GM18858 (cell line): ENCODE results near the gene NUP35.

ENCODE experiments used
- ATAC-seq: cut with Tn5 transposase; IDR thresholded peaks from one replicate; pipeline ENCODE4 v1.9.1; 2021; ENCODE audit not compliant: unreplicated experiment

The NUP35 gene

DNA sequence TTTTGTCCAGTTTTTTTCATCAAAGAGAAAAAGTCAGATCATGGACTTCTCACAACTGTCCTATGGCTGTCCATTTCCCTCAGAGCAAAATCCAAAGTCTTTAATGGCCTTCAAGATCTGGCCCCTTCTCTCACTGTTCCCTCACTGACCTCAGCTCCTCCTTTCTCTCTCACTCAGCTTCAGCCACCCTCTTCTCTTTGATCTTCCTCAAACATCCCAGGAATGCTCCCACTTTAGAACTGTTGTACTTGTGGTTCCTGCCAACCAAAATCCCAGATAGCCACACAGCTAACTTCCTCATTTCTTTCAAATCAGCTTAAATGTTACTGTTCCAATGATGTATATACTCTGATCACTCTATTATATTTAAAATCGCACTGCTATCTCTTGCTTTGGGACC lies 82.9 kb downstream of the NUP35 start:
- no peak for ATAC-seq

DNA sequence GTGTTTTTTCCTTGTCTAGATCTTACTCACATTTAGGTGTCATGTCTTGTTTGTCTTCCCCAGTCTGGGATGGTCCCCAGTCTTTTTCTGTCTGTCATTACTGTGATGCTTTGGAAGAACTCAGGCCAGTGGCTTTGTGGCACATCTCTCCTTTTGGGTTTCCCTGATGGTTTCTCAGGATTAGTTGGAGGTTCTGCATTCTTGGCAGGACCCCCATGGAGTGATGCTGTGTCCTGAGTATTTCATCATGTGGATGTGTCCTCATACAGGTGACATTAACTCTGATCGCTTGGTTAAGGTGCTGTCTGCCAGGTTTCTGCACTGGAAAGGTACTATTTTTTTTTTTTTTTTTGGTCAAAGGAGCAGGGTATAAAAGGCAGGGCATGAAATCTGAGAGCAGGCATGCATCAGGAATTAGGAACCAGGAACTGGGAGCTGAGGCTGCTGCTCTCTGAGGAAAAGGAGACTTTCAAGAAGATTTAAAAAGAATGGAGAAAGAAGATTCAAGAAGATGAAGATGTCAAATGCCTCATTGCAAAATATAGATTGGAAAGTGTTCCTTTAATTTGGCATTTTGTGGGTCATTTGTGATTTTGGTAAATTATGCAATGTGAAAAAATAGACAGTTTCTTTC lies 85.3 kb downstream of the NUP35 start:
- no peak for ATAC-seq
